HepG2 (cell line): Measurements from ENCODE around the gene NUBPL. TPM values are rescaled to one million over a fixed set of nuclear protein-coding genes. Genes with fewer than 3 reads are reported as not detected.

Experiments used
- ATAC-seq: fragments of 200-7000 bp; cut with Tn5 transposase; 3 replicates; pipeline ENCODE4 v1.9.1; 2020; ENCODE audit warnings: mild to moderate bottlenecking, moderate library complexity
- BruUV-seq: library from RNA; stranded (reverse); fragments of 400-500 nt; replicated peaks from 2 replicates; lab custom pipeline; 2021; lab: Mats Ljungman, UMichigan
- CTCF ChIA-PET: fragments of 300-600 bp; formaldehyde crosslinking; extraction: SDS; loops from one replicate; lab custom pipeline; 2021; ENCODE audit warnings: low total read pairs, inconsistent platforms, low intra/inter-chr PET ratio; lab: Yijun Ruan, JAX
- POLR2A ChIA-PET: fragments of 350-600 bp; sonication (Branson Sonifier 250); formaldehyde crosslinking; loops from one replicate; lab custom pipeline; 2020; ENCODE audit warnings: antibody characterized with exemption, inconsistent platforms; lab: Yijun Ruan, JAX
- DNase-seq: peaks from one replicate; pipeline ENCODE4 v3.0.0-alpha.2; 2015; ENCODE audit warnings: low spot score
- FAIRE-seq: peaks from 3 replicates; lab custom pipeline; 2011; peaks lifted over from hg19 to GRCh38; lab: Jason Lieb, UNC
- H2AFZ ChIP-seq: one replicate; pipeline ENCODE4 v1.6.1; 2011; ENCODE audit warnings: low read length, inconsistent platforms
- H3K27ac ChIP-seq: fragments of 300-600 bp; 3 replicates; pipeline ENCODE4 v1.8.0; 2011; ENCODE audit warnings: mixed run types, mild to moderate bottlenecking, mixed read lengths, low read length, inconsistent platforms; ENCODE audit not compliant: insufficient read depth; ENCODE audit errors: extremely low read length
- H3K27me3 ChIP-seq, 2 experiments: fragments of 200-600 bp in 1 of 2; 2 replicates in 1 of 2; 3 replicates in 1 of 2; pipeline versions ENCODE4 v1.6.0 to v1.8.0; 2011; ENCODE audit warnings: low read length in 2 of 2, mild to moderate bottlenecking in 2 of 2, moderate library complexity in 2 of 2, inconsistent platforms in 1 of 2; ENCODE audit not compliant: insufficient read depth in 2 of 2, control insufficient read depth in 1 of 2
- H3K36me3 ChIP-seq, 2 experiments: fragments of 200-600 bp in 1 of 2; replicated peaks in 1 of 2; 2 replicates in 1 of 2; 3 replicates in 1 of 2; pipeline versions ENCODE4 v1.5.1 to v1.8.0; 2011; ENCODE audit warnings: low read length in 2 of 2, inconsistent platforms in 1 of 2; ENCODE audit not compliant: insufficient read depth in 2 of 2, control insufficient read depth in 1 of 2
- H3K4me1 ChIP-seq: 2 replicates; pipeline ENCODE4 v1.5.1; 2012; ENCODE audit warnings: low read length, inconsistent platforms; ENCODE audit not compliant: insufficient read depth
- H3K4me2 ChIP-seq: 2 replicates; pipeline ENCODE4 v1.6.0; 2011; ENCODE audit warnings: low read depth, low read length, inconsistent platforms
- H3K4me3 ChIP-seq, 3 experiments: fragments of 200-600 bp in 1 of 3; sonication (generic), shearing (Covaris generic) in 1 of 3; replicated peaks in 1 of 3; 2 replicates each; pipeline ENCODE4 v1.5.1; 2011 to 2016; ENCODE audit warnings: low read length in 3 of 3, inconsistent platforms in 2 of 3, low read depth in 2 of 3, mild to moderate bottlenecking in 2 of 3, control low read depth in 1 of 3, mixed read lengths in 1 of 3; ENCODE audit not compliant: insufficient read depth in 1 of 3
- H3K79me2 ChIP-seq: one replicate; pipeline ENCODE4 v1.6.1; 2011; ENCODE audit warnings: low read length, inconsistent platforms; ENCODE audit not compliant: insufficient read depth
- H3K9ac ChIP-seq: 2 replicates; pipeline ENCODE4 v1.6.0; 2011; ENCODE audit warnings: mild to moderate bottlenecking, low read depth, low read length, inconsistent platforms; ENCODE audit not compliant: insufficient read depth
- H3K9me3 ChIP-seq: 2 replicates; pipeline ENCODE4 v1.5.1; 2012; ENCODE audit warnings: mild to moderate bottlenecking, low read length
- H4K20me1 ChIP-seq: 2 replicates; pipeline ENCODE4 v1.6.0; 2011; ENCODE audit warnings: inconsistent platforms, mild to moderate bottlenecking, low read length, moderate library complexity; ENCODE audit not compliant: insufficient read depth
- ATF4 ChIP-seq, 2 experiments: fragments of 450-650 bp in 1 of 2; sonication (generic) in 1 of 2; formaldehyde crosslinking; IDR thresholded peaks; 2 replicates each; pipeline versions ENCODE4 v1.5.0 to v1.8.0; 2020 to 2022; ENCODE audit warnings: mild to moderate bottlenecking in 1 of 2, missing genetic modification reagents in 1 of 2
- CREB1 ChIP-seq, 2 experiments: fragments of 450-650 bp in 1 of 2; IDR thresholded peaks; 2 replicates each; pipeline ENCODE4 v1.6.1; 2016 to 2017; ENCODE audit warnings: control low read depth in 1 of 2, mild to moderate bottlenecking in 1 of 2, missing compliant biosample characterization in 1 of 2, missing genetic modification characterization in 1 of 2
- IKZF5 ChIP-seq: IDR thresholded peaks from 2 replicates; pipeline ENCODE4 v1.6.1; 2018; ENCODE audit warnings: missing genetic modification reagents, mild to moderate bottlenecking, missing compliant biosample characterization
- MAFF ChIP-seq: IDR thresholded peaks from 2 replicates; pipeline ENCODE4 v1.6.1; 2011; ENCODE audit warnings: low read depth, low read length, improper control_type of control experiment
- MAX ChIP-seq: IDR thresholded peaks from 2 replicates; pipeline ENCODE4 v1.6.1; 2012; ENCODE audit warnings: inconsistent platforms
- THAP9 ChIP-seq: sonication (generic); formaldehyde crosslinking; IDR thresholded peaks from 2 replicates; pipeline ENCODE4; 2020; ENCODE audit warnings: missing genetic modification reagents, mild to moderate bottlenecking, borderline replicate concordance
- ZFYVE20 ChIP-seq: sonication (generic); formaldehyde crosslinking; IDR thresholded peaks from 2 replicates; pipeline ENCODE4 v1.8.0; 2023; ENCODE audit warnings: low read depth, mild to moderate bottlenecking, moderate library complexity, missing genetic modification reagents, borderline replicate concordance
- ZNF513 ChIP-seq: sonication (generic); formaldehyde crosslinking; conservative IDR thresholded peaks from 2 replicates; pipeline ENCODE4 v1.5.0; 2020; ENCODE audit warnings: missing genetic modification reagents
- ZNF660 ChIP-seq: sonication (generic); formaldehyde crosslinking; IDR thresholded peaks from 2 replicates; pipeline ENCODE4 v1.5.1; 2020; ENCODE audit warnings: mild to moderate bottlenecking, low read depth, missing genetic modification reagents, borderline replicate concordance
- ZSCAN21 ChIP-seq: sonication (generic); formaldehyde crosslinking; IDR thresholded peaks from 2 replicates; pipeline ENCODE4 v1.8.0; 2022; ENCODE audit warnings: mild to moderate bottlenecking, missing genetic modification reagents, moderate library complexity, borderline replicate concordance
- WGBS: methylation state at CpG from one replicate; pipeline ENCODE4 v1.1.6; 2017; ENCODE audit warnings: low lambda C conversion rate; 5-methylcytosine and 5-hydroxymethylcytosine counted together
- in situ Hi-C: cut with HindIII; loops from 2 replicates; pipeline ENCODE4 v1.10.0; 2017; ENCODE audit warnings: low pct_unique_long_range_greater_than_20kb; ENCODE audit not compliant: extremely low pct_ligation_motif_present
- intact Hi-C: fragments of 100-400 bp; cut with micrococcal nuclease; formaldehyde crosslinking; loops from one replicate; pipeline ENCODE4 v1.10.0; 2022; ENCODE audit not compliant: unreplicated experiment
- polyA plus RNA-seq, 8 experiments: library from polyadenylated mRNA; depleted of rRNA in 3 of 8; stranded (reverse) in 7 of 8; unstranded in 1 of 8; fragments of >200 nt; fragmentation: Illumina TruSeq in 4 of 8; extraction: Trizol in 4 of 8; gene quantifications; 2 replicates each; pipeline versions ENCODE4 v1.2.1 to v1.2.3, GENCODE V29; 2011 to 2016; ENCODE audit warnings: low read depth in 4 of 8, missing spikeins in 1 of 8, mixed read lengths in 1 of 8; ENCODE audit not compliant: insufficient read depth in 1 of 8
- total RNA-seq, 5 experiments: library from RNA; depleted of rRNA; stranded (reverse); fragments of >200 nt; fragmentation: Illumina TruSeq; extraction: Trizol; gene quantifications; 2 replicates each; pipeline ENCODE4 v1.2.3, GENCODE V29; 2016; ENCODE audit warnings: low read depth in 1 of 5

Gene NUBPL
- total and polyA plus RNA-seq, 2 of the 13 experiments (the other 11 are each of a cell fraction or from before 2014, with no cell fraction given) = 21.3 to 44.1 TPM

- no peaks in the 10 kb centered on the region for H3K27me3 ChIP-seq
- no peak for TF ChIP-seq IKZF5
- H3K9ac ChIP-seq = no peak overlapping the region
- H3K9me3 ChIP-seq = no peaks in the 10 kb centered on the region
- CTCF ChIA-PET = no interaction called here
- no TSS peak for BruUV-seq
- H4K20me1 ChIP-seq = no peaks in the 10 kb centered on the region
- intact Hi-C loops (no loop called here), in situ Hi-C loops (no loop called here)
- H3K79me2 ChIP-seq = no peaks in the 10 kb centered on the region
- no peak overlapping the region for H2AFZ ChIP-seq
- H3K4me1 ChIP-seq = 0 out of 2 replicates have a peak, but pooled peaks cover 5% of the 10 kb centered on the region
- POLR2A ChIA-PET = no interaction called here
- ATAC-seq = no peak
- no peaks in the 10 kb centered on the region for H3K36me3 ChIP-seq
- DNase-seq = no peak
- 83% methylated on average over 3 of the region's 3 CpGs for WGBS
- H3K4me3 ChIP-seq = no peak overlapping the region
- H3K27ac ChIP-seq = no peak overlapping the region
- H3K4me2 ChIP-seq = no peak overlapping the region
- no peak for FAIRE-seq
Observed at GRCh38 chr14:31690056-31690455, 128.9 kb downstream of the NUBPL start.

- ChIA-PET POLR2A (no interaction called here), CTCF (no interaction called here)
- H3K79me2 ChIP-seq = no peaks in the 10 kb centered on the region
- in situ Hi-C loops (no loop called here), intact Hi-C loops (no loop called here)
- no peaks in the 10 kb centered on the region for H3K9me3 ChIP-seq
- no peaks in the 10 kb centered on the region for H3K36me3 ChIP-seq
- no peak overlapping the region for H3K4me2 ChIP-seq
- no peak overlapping the region for H2AFZ ChIP-seq
- H3K27me3 ChIP-seq = no peaks in the 10 kb centered on the region
- no peaks in the 10 kb centered on the region for H4K20me1 ChIP-seq
- DNase-seq (no peak), ATAC-seq (no peak), FAIRE-seq (no peak)
- H3K4me3 ChIP-seq = no peak overlapping the region
- H3K27ac ChIP-seq = no peak overlapping the region
- 96% methylated on average over 1 of the region's 1 CpG for WGBS
- peaks cover 15% of the 10 kb centered on the region for H3K4me1 ChIP-seq
- H3K9ac ChIP-seq = no peak overlapping the region
- no TSS peak for BruUV-seq
- no peak for TF ChIP-seq CREB1 (IDR thresholded peaks at IDR 0.05)
- no peak for TF ChIP-seq CREB1 (CRISPR knock-in tag; IDR thresholded peaks at IDR 0.05)
- no peak for TF ChIP-seq ZFYVE20
- TF ChIP-seq ZNF513 (CRISPR knock-in tag) = no peak
- TF ChIP-seq ZSCAN21 (CRISPR knock-in tag) = no peak
- TF ChIP-seq MAFF = no peak
- no peak for TF ChIP-seq THAP9 (CRISPR knock-in tag)
- no peak for TF ChIP-seq ATF4 (CRISPR knock-in tag; IDR thresholded peaks at IDR 0.05)
- TF ChIP-seq ZNF660 (CRISPR knock-in tag) = no peak
- no peak for TF ChIP-seq MAX
Observed at GRCh38 chr14:31692376-31692781, 131.2 kb downstream of the NUBPL start.
